ENCODE data around the gene UBE2V1.

- TF ChIP-seq ZNF274 (IDR thresholded peaks at IDR 0.05; ENCODE audit: low read depth, low read length), result no peak
- TF ChIP-seq YY1 (IDR thresholded peaks at IDR 0.05; ENCODE audit: insufficient read depth, insufficient read length), result no peak
- no peak for TF ChIP-seq SUZ12 (IDR thresholded peaks at IDR 0.05; ENCODE audit: extremely low read depth, insufficient read depth, insufficient read length)
Measured at GRCh38 chr20:50083034-50083433, 29.9 kb downstream of the UBE2V1 start.

Measured in NT2/D1 (cell line).